Raji (cell line): ENCODE data around the gene TRIM52.

Experiments
- POLR2A ChIP-seq: IDR thresholded peaks from 2 replicates; pipeline ENCODE4 v1.6.1; 2011; ENCODE audit warnings: low read depth, low read length, control low read depth; ENCODE audit not compliant: insufficient read depth

Gene TRIM52

DNA sequence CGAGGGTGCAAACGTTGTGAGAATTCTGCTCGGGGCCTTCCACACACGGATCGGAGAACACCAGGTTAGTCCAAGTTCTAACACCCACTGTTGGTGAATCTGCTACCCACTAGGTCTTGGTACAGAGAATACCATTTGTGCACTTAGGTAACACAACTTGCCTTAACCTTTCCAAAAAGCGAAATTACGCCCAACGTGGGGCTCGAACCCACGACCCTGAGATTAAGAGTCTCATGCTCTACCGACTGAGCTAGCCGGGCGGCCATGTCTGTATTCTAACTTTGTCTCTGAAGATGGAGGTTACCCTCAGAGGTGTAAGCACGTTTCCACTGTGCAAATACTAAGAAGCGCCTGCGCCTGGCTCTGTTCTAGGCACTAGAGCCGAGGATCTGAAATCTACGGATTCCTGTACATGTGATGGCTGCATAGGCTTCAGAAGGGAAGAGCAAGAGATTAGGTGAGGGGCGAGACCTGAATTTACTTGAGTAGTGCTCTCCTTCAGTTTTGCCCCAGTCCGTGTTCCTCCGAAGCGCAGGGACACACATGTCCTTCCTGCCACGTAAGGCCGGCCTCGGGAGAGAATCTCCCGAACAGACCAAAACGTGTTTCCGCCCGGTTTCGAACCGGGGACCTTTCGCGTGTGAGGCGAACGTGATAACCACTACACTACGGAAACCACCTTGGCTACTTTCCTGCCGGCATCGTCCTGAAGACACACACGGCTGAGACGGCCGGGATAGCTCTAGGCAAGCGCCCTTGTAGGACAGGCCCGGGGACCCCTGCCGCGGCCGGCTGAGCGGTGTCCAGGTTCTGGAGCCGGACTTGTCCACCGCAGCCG is 38.9 kb downstream of the TRIM52 start:
- peak; percentile 40; the same call in 1 of the 2 replicates for TF ChIP-seq POLR2A

- no peak for TF ChIP-seq POLR2A
These were observed 39.7 kb downstream of the TRIM52 start for GRCh38 chr5:181221105-181221791.

DNA sequence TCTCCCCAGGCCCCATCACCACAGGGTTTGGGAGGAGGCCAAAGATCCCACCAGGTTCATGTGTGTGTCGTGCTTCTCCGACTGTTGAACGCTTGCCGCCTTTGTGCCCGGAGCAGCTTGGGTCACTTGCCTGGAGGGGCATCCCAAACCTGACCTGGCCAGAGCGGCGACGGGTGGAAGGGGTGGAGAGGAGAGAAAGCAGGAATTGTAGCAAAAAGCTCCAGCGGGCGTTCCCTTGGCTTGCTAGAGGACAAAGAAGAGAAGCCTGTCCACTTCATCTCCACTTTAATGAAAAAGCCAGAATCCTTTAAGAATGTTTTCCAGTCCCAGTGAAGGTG is 40.8 kb downstream of the TRIM52 start:
- no peak for TF ChIP-seq POLR2A

DNA sequence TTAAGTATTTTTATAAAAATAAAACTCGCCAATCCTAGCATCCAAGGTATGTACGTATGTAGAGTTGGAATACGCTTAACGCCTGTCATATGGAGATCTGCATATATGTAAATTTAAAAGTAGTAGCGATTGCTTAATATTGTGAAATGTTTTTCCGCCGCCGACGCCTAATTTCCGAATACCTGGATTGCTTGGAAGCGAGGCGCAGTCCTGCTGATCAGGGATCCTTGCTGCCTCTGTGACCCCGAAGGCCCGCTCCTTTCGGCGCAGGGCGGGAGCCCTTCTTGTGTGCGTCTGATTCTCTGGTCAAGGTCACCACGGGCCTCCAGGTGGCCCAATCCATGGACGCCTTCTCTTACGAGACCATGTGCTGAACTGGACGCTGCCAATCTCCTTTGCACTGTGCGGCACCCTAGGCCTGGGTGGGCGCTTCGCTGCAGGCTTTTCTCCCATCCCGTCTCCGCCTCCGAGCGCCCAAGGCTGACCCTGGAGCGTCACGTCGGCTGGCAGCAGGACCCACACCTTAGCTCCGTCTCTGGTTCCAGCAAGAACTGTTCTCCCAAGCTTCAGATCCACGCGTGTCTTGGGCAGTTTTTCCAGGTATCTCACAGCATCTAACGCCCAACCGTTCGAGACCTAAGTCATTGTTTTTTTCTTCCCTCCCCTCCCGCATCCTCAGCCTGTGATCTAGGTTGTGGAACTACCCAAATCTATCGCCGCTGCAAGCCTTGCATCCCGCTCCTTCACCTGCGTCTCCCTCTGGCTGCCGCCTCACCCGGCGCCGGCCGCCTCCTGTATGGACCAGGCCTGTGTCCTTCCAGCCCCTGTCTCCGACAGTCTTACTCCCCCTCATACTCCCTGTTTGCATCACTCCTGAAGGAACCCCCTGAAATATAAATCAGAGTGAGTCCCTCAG is 41.4 kb downstream of the TRIM52 start:
- TF ChIP-seq POLR2A: no peak

- TF ChIP-seq POLR2A: no peak
These were observed 42.2 kb downstream of the TRIM52 start for GRCh38 chr5:181218795-181219124.

- no peak for TF ChIP-seq POLR2A
These were observed 43.2 kb downstream of the TRIM52 start for GRCh38 chr5:181217803-181218062.

DNA sequence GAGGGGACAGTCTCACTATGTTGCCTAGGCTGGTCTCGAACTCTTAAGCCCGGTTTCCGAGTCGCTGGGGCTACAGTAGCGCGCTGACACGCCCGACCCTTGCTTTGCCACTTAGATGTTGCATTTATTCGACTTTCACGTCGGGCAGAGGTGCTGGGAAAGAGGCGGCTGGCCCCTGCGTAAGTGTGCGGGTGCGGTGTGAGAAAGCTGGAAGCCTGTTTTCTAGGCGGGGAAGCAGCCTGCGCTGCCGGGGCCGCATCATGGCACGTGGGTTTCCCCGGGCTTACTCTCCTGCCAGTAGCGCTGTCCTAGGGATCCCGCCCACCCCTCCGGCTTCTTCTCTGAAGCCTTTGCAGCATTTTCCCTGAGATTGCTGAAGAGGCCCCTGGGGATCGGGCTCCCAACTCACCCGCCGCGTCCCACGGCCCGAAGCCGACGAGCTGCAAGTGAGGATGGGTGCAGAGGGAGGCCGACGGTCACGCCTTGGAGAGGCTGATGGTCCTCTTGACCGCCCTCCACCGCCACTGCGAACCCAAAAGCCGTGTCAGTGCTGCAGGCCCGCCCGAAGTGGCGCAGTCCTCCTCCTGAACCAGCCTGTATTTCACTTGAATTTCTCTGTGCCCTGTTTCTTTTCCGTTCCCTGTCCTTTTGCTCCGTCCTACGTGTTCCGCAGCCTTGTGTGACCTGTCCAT is 43.7 kb downstream of the TRIM52 start:
- TF ChIP-seq POLR2A: no peak

GRCh38 chr5:181215997-181216989 is 44.6 kb downstream of the TRIM52 start:
- TF ChIP-seq POLR2A: no peak

DNA sequence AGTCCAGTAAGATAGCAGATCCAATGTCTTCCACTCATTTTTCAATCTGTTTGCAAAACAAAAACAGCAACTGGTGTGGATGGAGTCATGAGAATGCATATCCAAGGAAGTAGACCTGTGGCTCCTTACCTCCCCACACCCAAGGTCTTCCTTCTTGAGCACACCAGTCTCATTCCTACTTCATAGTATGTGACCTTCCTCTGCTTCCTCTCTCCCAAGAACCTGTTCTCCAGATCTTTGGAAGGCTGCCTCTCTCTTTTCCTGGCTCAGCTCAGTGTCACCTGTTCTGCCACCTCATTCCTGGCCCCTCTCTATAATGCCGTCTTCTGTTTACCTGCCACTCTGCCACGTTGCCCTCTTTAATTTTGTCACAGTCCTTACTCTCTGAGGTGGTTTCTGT is 48.0 kb downstream of the TRIM52 start:
- TF ChIP-seq POLR2A: no peak

DNA sequence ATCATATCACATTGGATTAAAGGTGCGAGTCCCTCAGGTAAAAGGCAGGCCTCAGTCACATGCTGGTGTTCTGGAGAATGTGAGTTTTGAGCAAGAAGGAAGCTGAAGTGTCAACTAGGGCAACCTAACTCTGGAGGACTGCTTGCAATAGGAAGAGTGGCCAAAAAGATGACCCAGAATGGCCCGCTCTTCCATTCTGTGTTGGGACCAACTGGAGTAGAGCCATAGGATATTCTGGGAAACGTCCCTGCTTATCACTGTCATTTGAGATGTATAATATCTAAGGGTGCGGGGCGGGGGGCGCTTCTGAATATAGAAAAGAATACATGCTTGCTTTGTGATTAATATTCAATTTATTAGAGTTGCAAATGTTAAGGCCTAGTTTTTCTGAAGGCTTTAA is 48.9 kb downstream of the TRIM52 start:
- no peak for TF ChIP-seq POLR2A

DNA sequence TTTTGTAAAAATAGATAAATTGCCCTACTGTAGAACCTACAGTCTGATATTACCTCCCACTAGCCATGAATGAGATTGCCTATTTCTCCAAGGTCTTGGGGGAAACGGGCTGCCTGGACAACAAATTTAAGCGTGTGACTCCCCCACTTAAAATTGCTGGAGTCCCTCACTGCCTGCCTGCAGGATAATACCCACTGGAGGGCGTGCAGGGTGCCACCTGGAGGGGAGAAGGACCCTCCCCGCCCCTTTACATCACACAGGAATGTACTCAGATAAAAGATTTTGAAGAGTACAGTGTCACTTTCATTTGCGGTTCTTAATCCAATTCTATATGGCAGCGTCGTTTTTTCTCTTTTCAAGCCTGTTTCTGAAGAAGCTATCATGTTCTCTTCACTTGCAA is 49.7 kb downstream of the TRIM52 start:
- TF ChIP-seq POLR2A: no peak

- no peak for TF ChIP-seq POLR2A
These were observed 53.0 kb downstream of the TRIM52 start for GRCh38 chr5:181207960-181208253.

- TF ChIP-seq POLR2A: peak; percentile 42
These were observed 53.6 kb downstream of the TRIM52 start for GRCh38 chr5:181207214-181207959.
